Endothelial cell of umbilical vein (primary cell): ENCODE data around the gene CLIP1. TPM values are rescaled to one million over a fixed set of nuclear protein-coding genes. Genes with fewer than 3 reads are reported as not detected.
"Not testable (repeated sequence)": the region's sequence is repeated elsewhere in the genome, so short reads cannot be mapped to it uniquely, and the experiment has no call there.

Experiments
- BruUV-seq: library from RNA; stranded (reverse); fragments of 400-500 nt; replicated peaks from 2 replicates; lab custom pipeline; 2021; lab: Mats Ljungman, UMichigan
- CTCF ChIA-PET: fragments of 300-600, 350-600 bp; sonication (Branson Sonifier 250); formaldehyde crosslinking; loops from one replicate; lab custom pipeline; 2021; ENCODE audit warnings: antibody characterized with exemption, inconsistent platforms; lab: Charles Lee
- POLR2A ChIA-PET: fragments of 300-600, 350-600 bp; sonication (Branson Sonifier 250); formaldehyde crosslinking; loops from one replicate; lab custom pipeline; 2021; ENCODE audit warnings: antibody characterized with exemption, inconsistent platforms; lab: Charles Lee
- DNase-seq: peaks from one replicate; pipeline ENCODE4 v3.0.0-alpha.2; 2011; ENCODE audit warnings: low read depth, low spot score
- FAIRE-seq: peaks from 2 replicates; lab custom pipeline; 2011; peaks lifted over from hg19 to GRCh38; lab: Jason Lieb, UNC
- H2AFZ ChIP-seq: 2 replicates; pipeline ENCODE4 v1.6.0; 2012; ENCODE audit warnings: low read depth, low read length, control low read depth, inconsistent platforms
- H3K27ac ChIP-seq: 2 replicates; pipeline ENCODE4 v1.5.1; 2011; ENCODE audit warnings: low read depth, mild to moderate bottlenecking, control low read depth, low read length, moderate library complexity; ENCODE audit not compliant: insufficient read depth
- H3K27me3 ChIP-seq, 2 experiments: 2 replicates each; pipeline versions ENCODE4 v1.6.0 to v1.6.1; 2011; ENCODE audit warnings: low read length in 2 of 2, mixed read lengths in 1 of 2; ENCODE audit not compliant: control insufficient read depth in 2 of 2, insufficient read depth in 2 of 2
- H3K36me3 ChIP-seq, 2 experiments: 2 replicates in 1 of 2; 3 replicates in 1 of 2; pipeline ENCODE4 v1.5.1; 2011; ENCODE audit warnings: low read length in 2 of 2, mild to moderate bottlenecking in 1 of 2, moderate library complexity in 1 of 2; ENCODE audit not compliant: control insufficient read depth in 2 of 2, insufficient read depth in 2 of 2; ENCODE audit errors: extremely low read depth in 1 of 2
- H3K4me1 ChIP-seq: 3 replicates; pipeline ENCODE4 v1.5.1; 2011; ENCODE audit warnings: mild to moderate bottlenecking, low read length; ENCODE audit not compliant: control insufficient read depth, insufficient read depth; ENCODE audit errors: extremely low read depth
- H3K4me2 ChIP-seq: 2 replicates; pipeline ENCODE4 v1.6.1; 2011; ENCODE audit warnings: low read length, control low read depth, mixed read lengths; ENCODE audit not compliant: insufficient read depth
- H3K4me3 ChIP-seq, 3 experiments: fragments of 200-600 bp in 1 of 3; sonication (generic), shearing (Covaris generic) in 1 of 3; replicated peaks in 1 of 3; 2 replicates each; pipeline ENCODE4 v1.5.1; 2011 to 2016; ENCODE audit warnings: control low read depth in 3 of 3, low read length in 3 of 3, mild to moderate bottlenecking in 2 of 3, inconsistent platforms in 1 of 3, low read depth in 1 of 3, moderate library complexity in 1 of 3; ENCODE audit not compliant: insufficient read depth in 1 of 3
- H3K79me2 ChIP-seq: 2 replicates; pipeline ENCODE4 v1.6.0; 2012; ENCODE audit warnings: low read length, inconsistent platforms; ENCODE audit not compliant: control insufficient read depth, insufficient read depth
- H3K9ac ChIP-seq: replicated peaks from 2 replicates; pipeline ENCODE3; 2011; ENCODE audit warnings: low read length, control low read depth; ENCODE audit not compliant: insufficient read depth; ENCODE audit errors: extremely low read depth
- H3K9me1 ChIP-seq: replicated peaks from 3 replicates; pipeline ENCODE4 v1.6.0; 2011; ENCODE audit warnings: mild to moderate bottlenecking, low read length; ENCODE audit not compliant: control insufficient read depth, insufficient read depth; ENCODE audit errors: extremely low read depth
- H3K9me3 ChIP-seq: replicated peaks from 2 replicates; pipeline ENCODE4 v1.5.1; 2012; ENCODE audit warnings: low read length, inconsistent platforms; ENCODE audit not compliant: control insufficient read depth, insufficient read depth
- H4K20me1 ChIP-seq: replicated peaks from 2 replicates; pipeline ENCODE3; 2011; ENCODE audit warnings: mild to moderate bottlenecking, low read length; ENCODE audit not compliant: control insufficient read depth, insufficient read depth; ENCODE audit errors: extremely low read depth
- dilution Hi-C: fragments of 300-500 bp; cut with MboI; formaldehyde crosslinking; loops from one replicate; pipeline ENCODE4 v1.15.0; 2019; ENCODE audit warnings: low sequenced_read_pairs; ENCODE audit not compliant: extremely low pct_ligation_motif_present
- intact Hi-C: fragments of 100-400 bp; cut with micrococcal nuclease; formaldehyde crosslinking; loops from one replicate; pipeline ENCODE4 v1.10.0; 2022
- polyA plus RNA-seq, 4 experiments: library from polyadenylated mRNA; depleted of rRNA in 3 of 4; stranded (reverse) in 3 of 4; unstranded in 1 of 4; fragments of >200 nt; gene quantifications; 2 replicates each; pipeline versions ENCODE4 v1.2.1 to v1.2.3, GENCODE V29; 2011 to 2012; ENCODE audit warnings: missing spikeins in 1 of 4
- total RNA-seq: library from RNA; stranded (reverse); gene quantifications from 2 replicates; pipeline ENCODE4 v1.2.3, GENCODE V29; 2021

The CLIP1 gene
- total and polyA plus RNA-seq, 2 donors (not counting 3 experiments of a cell fraction or from before 2014, with no cell fraction given) = 56.5 to 84.3 TPM

DNA sequence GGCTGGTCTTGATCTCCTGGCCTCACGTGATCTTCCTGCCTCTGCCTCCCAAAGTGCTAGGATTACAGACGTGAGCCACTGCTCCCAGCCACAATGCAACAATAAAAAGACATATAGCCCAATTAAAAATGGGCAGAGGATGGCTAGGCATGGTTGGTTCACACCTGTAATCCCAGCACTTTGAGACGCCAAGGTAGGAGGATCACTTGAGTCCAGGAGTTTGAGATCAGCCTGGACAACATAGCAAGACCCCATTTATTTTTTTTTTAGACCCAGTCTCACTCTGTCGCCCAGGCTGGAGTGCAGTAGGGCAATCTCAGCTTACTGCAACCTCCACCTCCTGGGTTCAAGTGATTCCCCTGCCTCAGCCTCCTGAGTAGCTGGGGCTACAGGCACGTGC, 21.6 kb upstream of the CLIP1 start:
- H2AFZ ChIP-seq, H3K9me3 ChIP-seq, FAIRE-seq, BruUV-seq, H3K27ac ChIP-seq, H4K20me1 ChIP-seq, dilution Hi-C loops, H3K4me1 ChIP-seq, H3K79me2 ChIP-seq, H3K4me2 ChIP-seq, H3K9ac ChIP-seq, intact Hi-C loops, H3K4me3 ChIP-seq, DNase-seq, H3K27me3 ChIP-seq, CTCF ChIA-PET, H3K9me1 ChIP-seq, H3K36me3 ChIP-seq: not testable (repeated sequence)
- POLR2A ChIA-PET = interaction anchor here (0.6 kb wide), 1 partner anchor 48 kb away, joined by 4 read pairs; no protein-coding TSS in a partner anchor

DNA sequence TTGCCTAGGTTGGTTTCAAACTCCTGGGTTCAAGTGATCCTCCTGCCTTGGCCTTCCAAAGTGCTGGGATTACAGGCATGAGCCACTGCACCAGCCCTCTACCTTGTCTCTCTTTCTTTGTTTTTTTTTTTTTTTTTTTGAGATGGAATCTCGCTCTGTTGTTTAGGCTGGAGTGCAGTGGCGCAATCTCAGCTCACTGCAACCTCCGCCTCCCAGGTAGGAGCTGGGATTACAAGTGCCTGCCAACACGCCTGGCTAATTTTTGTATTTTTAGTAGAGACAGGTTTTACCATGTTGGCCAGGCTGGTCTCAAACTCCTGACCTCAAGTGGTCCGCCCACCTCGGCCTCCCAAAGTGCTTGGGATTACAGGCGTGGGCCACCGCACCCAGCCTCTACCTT, 16.4 kb upstream of the CLIP1 start:
- H2AFZ ChIP-seq, H3K79me2 ChIP-seq, H3K27ac ChIP-seq, H3K4me3 ChIP-seq, H3K36me3 ChIP-seq, BruUV-seq, intact Hi-C loops, DNase-seq, dilution Hi-C loops, H3K9me1 ChIP-seq, H3K27me3 ChIP-seq, H3K9ac ChIP-seq, H4K20me1 ChIP-seq, H3K4me1 ChIP-seq, H3K4me2 ChIP-seq, FAIRE-seq, H3K9me3 ChIP-seq: not testable (repeated sequence)
- ChIA-PET POLR2A (interaction anchor here (0.6 kb wide), 1 partner anchor 314 kb away, joined by 3 read pairs; no protein-coding TSS in a partner anchor), CTCF (interaction anchor here (0.6 to 2.1 kb wide), 6 partner anchors 8 to 39 kb away, joined by 3 to 7 read pairs (median 3); no protein-coding TSS in a partner anchor)
